HT-29 (cell line): ENCODE data around the gene LYPLA2. TPM values are rescaled to one million over a fixed set of nuclear protein-coding genes. Genes with fewer than 3 reads are reported as not detected.
A peak's percentile ranks its signal among the peaks of the same experiment; 100 is the strongest.
"Not testable (repeated sequence)": the region's sequence is repeated elsewhere in the genome, so short reads cannot be mapped to it uniquely, and the experiment has no call there.

Source experiments
- DNase-seq: peaks from one replicate; pipeline ENCODE4 v3.0.0-alpha.2; 2015; ENCODE audit warnings: low spot score
- total RNA-seq: library from RNA; depleted of rRNA; stranded (reverse); fragments of >200 nt; shearing (Covaris generic); gene quantifications from 2 replicates; pipeline ENCODE4 v1.2.3, GENCODE V29; 2014

LYPLA2 gene
- total RNA-seq, 1 experiment from 2014 or later = 299 TPM

- DNase-seq = peak; percentile 94
Measured at GRCh38 chr1:23777979-23778814, 12.7 kb upstream of the LYPLA2 start, which contains the start of gene PITHD1. Gene PITHD1 (plus strand): TSS chr1:23778418. CDS start chr1:23778516, 98 bp downstream.

- DNase-seq = no peak
Measured at GRCh38 chr1:23779826-23780371, 11.0 kb upstream of the LYPLA2 start.

DNA sequence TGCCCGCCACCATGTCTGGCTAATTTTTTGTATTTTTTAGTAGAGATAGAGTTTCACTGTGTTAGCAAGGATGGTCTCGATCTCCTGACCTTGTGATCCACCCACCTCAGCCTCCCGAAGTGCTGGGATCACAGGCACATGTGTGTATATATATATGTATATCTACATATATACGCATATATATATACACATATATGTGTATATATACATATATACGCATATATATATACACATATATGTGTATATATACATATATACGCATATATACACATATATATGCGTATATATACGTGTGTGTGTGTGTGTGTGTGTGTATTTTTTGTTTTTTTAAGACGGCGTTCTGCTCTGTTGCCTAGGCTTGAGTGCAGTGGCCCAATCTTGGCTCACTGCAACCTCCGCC lies 7.8 kb upstream of the LYPLA2 start:
- DNase-seq = not testable (repeated sequence)

GRCh38 chr1:23784846-23785245 lies 6.1 kb upstream of the LYPLA2 start:
- no peak for DNase-seq

GRCh38 chr1:23787701-23788100 lies 3.2 kb upstream of the LYPLA2 start:
- DNase-seq = no peak

- DNase-seq = no peak
Measured at GRCh38 chr1:23788695-23789094, 2.2 kb upstream of the LYPLA2 start.

GRCh38 chr1:23791516-23792047 lies 637 bp downstream of the LYPLA2 start:
- DNase-seq = peak; percentile 71

DNA sequence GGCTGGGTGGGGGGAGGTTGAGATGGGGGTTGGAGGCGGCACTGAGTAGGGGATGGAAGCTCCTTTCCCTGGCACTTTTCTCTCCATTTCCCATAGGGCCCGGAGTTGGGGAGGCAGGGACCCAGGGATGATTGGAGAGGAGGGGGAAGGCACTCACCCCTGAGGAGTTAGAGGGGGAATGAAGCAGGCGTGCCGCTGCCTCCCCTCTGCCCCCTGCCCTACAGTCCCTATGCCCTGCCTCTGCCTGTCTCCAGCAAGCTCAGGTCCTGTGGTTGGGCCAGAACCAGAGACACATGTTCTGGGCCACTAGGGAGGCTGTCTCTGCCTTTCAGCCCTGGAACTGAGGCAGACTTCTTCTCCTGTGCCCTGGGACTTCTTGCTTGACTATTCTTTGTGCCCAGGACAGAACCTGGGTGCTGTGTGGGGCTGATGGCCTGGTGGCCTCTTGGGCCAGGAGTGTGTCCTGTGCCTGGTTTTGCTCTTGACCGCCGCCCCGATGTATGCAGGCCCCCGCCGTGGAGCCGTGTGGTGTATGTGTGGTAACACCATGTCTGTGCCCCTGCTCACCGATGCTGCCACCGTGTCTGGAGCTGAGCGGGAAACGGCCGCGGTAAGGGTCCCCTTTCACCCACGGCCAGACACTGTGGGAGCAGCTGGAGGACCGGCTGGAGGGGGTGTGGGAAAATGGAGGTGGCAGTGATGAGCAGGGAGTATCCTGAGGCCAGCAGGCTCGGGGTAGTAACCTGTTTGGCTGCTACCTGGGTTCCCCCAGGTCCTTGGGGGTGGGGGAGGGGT lies 1.4 kb downstream of the LYPLA2 start:
- DNase-seq = peak; percentile 36

- peak; percentile 97 for DNase-seq
Measured at GRCh38 chr1:23793018-23793781, 2.3 kb downstream of the LYPLA2 start.

DNA sequence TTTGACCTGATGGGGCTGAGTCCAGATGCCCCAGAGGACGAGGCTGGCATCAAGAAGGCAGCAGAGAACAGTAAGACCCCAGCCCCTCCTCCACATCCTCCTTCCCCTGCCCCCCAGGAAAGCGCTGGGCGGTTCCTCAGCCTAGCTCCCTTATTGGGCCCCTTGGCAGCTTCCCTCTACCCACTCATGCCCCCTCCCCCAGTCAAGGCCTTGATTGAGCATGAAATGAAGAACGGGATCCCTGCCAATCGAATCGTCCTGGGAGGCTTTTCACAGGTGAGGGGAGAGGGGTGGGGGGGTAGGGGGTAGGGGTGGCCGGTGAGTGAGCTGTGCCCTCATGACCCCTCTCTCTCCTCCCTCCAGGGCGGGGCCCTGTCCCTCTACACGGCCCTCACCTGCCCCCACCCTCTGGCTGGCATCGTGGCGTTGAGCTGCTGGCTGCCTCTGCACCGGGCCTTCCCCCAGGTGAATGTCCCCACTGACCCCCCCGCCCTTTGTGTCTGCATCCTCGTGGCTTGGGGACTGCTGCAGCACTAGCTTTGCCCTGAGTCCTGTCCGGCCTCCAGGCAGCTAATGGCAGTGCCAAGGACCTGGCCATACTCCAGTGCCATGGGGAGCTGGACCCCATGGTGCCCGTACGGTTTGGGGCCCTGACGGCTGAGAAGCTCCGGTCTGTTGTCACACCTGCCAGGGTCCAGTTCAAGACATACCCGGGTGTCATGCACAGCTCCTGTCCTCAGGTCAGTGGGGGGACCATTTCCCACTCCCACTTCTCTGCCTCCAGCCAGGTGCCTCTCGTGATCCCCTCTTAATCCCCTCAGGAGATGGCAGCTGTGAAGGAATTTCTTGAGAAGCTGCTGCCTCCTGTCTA lies 3.2 kb downstream of the LYPLA2 start:
- DNase-seq = no peak

GRCh38 chr1:23794732-23795182 lies 3.8 kb downstream of the LYPLA2 start:
- DNase-seq = not testable (repeated sequence)

GRCh38 chr1:23795676-23796465 lies 4.9 kb downstream of the LYPLA2 start:
- peak; percentile 54 for DNase-seq

GRCh38 chr1:23796466-23797271 lies 5.7 kb downstream of the LYPLA2 start:
- DNase-seq = peak; percentile 86

DNA sequence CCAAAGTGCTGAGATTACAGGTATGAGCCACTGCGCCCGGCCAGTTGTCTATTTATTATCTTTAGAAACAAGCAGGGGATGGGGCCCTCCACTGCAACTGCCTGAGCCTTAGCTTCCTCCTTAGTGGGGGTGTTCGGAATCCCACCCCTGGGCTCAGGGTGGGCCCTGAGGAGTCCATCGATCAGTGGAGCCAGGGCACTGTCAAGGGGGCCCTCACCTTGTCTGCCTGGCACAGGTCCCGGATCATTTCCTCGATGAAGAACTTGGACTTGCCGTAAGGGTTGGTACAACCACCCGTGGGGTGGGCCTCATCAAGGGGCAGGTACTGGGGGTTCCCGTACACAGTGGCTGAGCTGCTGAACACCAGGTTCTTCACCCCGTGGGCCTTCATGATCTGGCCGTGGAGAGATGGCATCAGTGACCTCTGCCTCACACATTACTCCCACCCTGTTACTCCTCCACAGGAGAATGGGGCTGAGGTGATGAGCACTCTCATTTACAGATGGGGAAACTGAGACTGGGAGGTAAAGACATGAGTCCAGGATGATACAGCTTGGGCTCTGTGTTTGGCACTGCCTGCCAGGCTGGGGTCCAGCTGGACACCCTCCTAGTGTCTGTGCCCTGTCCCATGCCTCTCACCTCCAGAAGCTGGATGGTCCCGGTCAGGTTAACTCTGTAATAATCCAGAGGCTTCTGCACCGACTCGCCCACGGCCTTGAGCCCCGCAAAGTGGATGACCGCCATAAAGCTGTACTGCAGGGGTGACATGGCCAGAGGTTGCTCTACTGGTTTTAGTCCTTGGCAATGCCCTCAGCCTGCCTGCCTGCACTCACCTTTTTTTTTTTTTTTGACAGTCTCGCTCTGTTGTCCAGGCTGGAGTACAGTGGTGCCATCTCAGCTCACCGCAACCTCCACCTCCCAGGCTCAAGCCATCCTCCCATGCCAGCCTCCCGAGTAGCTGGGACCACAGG lies 6.8 kb downstream of the LYPLA2 start:
- no peak for DNase-seq

DNA sequence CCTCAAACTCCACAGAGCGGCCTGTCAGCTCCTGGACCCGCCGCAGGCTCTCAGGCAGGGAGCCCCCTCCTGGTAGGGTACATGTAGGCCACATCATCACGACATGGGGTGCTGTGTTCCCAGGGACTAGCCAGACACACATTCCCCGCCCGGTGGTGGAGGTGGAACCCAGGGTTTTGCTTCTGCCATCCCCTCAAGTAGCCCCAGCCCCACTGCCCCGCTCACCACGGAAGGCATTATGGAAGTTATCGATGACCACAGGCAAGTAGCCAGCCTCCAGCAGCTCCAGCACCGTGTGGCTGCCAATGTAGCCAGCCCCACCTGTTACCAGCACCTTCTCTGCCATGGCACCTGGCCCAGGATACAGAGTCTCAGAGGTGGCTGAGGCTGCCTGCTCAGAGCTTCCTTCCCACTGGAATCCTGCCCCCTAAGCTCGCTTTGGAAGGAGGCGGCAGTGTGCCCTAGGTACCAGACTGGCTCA lies 7.8 kb downstream of the LYPLA2 start:
- DNase-seq = peak; percentile 44

DNA sequence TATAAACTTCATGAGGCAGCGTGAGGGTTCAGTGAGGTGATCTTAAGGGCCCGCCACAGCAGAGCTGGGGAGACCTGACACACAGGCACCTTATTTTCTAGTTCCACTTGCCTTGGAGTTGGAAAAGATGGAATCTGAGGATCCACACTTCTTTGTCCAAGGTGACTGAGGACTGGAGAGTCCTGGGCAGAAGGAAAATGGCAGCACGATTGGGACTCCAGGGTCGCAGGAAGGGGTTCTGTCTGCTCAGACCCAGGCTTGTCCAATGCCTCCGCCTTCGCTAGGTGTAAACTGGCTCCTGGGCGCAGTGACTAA lies 8.3 kb downstream of the LYPLA2 start:
- DNase-seq = no peak
